Cardiac muscle cell (in vitro differentiated cells and primary cell): ENCODE results near the gene HJURP. TPM values are rescaled to one million over a fixed set of nuclear protein-coding genes. Genes with fewer than 3 reads are reported as not detected.

Source experiments
- DNase-seq, 2 donors: peaks; one replicate each; pipeline versions ENCODE4 v3.0.0 to v3.0.0-alpha.2; 2010 to 2017; ENCODE audit warnings: low read depth in 1 of 2, low spot score in 1 of 2
- H3K27ac ChIP-seq: fragments of 200-600 bp; sonication (generic); 2 replicates; pipeline ENCODE4 v1.5.1; 2016
- H3K27me3 ChIP-seq: fragments of 200-600 bp; sonication (generic); 2 replicates; pipeline ENCODE4 v1.6.0; 2016; ENCODE audit warnings: control low read depth
- H3K36me3 ChIP-seq: fragments of 200-600 bp; sonication (generic); 2 replicates; pipeline ENCODE4 v1.5.1; 2016; ENCODE audit warnings: control low read depth
- H3K4me1 ChIP-seq: fragments of 200-600 bp; sonication (generic); 2 replicates; pipeline ENCODE4 v1.8.1; 2017; ENCODE audit warnings: low read depth, mild to moderate bottlenecking, mixed run types
- H3K4me3 ChIP-seq: fragments of 200-600 bp; sonication (generic); 2 replicates; pipeline ENCODE4 v1.5.1; 2016; ENCODE audit warnings: mild to moderate bottlenecking
- H3K9me3 ChIP-seq: fragments of 200-600 bp; sonication (generic); 2 replicates; pipeline ENCODE4 v1.5.1; 2017; ENCODE audit warnings: low read depth, mild to moderate bottlenecking, control low read depth
- CTCF ChIP-seq: IDR thresholded peaks from 2 replicates; pipeline ENCODE4 v1.5.1; 2012; ENCODE audit warnings: low read depth, mild to moderate bottlenecking, low read length
- polyA plus RNA-seq: library from polyadenylated mRNA; unstranded; fragments of >200 nt; fragmentation: Nextera tagmentation; extraction: Ambion mirVana; gene quantifications from 2 replicates; pipeline ENCODE4 v1.2.1, GENCODE V29; 2016
- total RNA-seq: library from RNA; depleted of rRNA; stranded (reverse); fragments of >200 nt; gene quantifications from 2 replicates; pipeline ENCODE4 v1.2.3, GENCODE V29; 2016

The HJURP gene
- total and polyA plus RNA-seq, 2 experiments from 2014 or later: 8.0 to 53.3 TPM

- no peak for TF ChIP-seq CTCF
- Histone ChIP-seq H3K27ac (no peak overlapping the region), H3K36me3 (no peaks in the 10 kb centered on the region), H3K4me3 (no peak overlapping the region), H3K9me3 (no peaks in the 10 kb centered on the region), H3K4me1 (no peaks in the 10 kb centered on the region), H3K27me3 (no peaks in the 10 kb centered on the region)
- DNase-seq: no peak
Observed at GRCh38 chr2:233858331-233858730, 4.0 kb upstream of the HJURP start.

GRCh38 chr2:233857511-233858141, 3.3 kb upstream of the HJURP start:
- Histone ChIP-seq H3K27ac (no peak overlapping the region), H3K36me3 (no peaks in the 10 kb centered on the region), H3K4me3 (no peak overlapping the region), H3K4me1 (no peaks in the 10 kb centered on the region), H3K9me3 (no peaks in the 10 kb centered on the region), H3K27me3 (no peaks in the 10 kb centered on the region)
- DNase-seq: peak; percentile 38 to 41
- TF ChIP-seq CTCF: peak; percentile 67

GRCh38 chr2:233856184-233856583, 1.8 kb upstream of the HJURP start:
- Histone ChIP-seq H3K27me3 (no peaks in the 10 kb centered on the region), H3K27ac (no peak overlapping the region), H3K4me1 (no peaks in the 10 kb centered on the region), H3K4me3 (no peak overlapping the region), H3K9me3 (no peaks in the 10 kb centered on the region), H3K36me3 (no peaks in the 10 kb centered on the region)
- DNase-seq: no peak
- TF ChIP-seq CTCF: no peak

- no peak overlapping the region for H3K27ac ChIP-seq
- no peak for TF ChIP-seq CTCF
- H3K4me3 ChIP-seq: no peak overlapping the region
- H3K4me1 ChIP-seq: peaks cover 8% of the 10 kb centered on the region
- no peaks in the 10 kb centered on the region for H3K27me3 ChIP-seq
- no peaks in the 10 kb centered on the region for H3K36me3 ChIP-seq
- no peaks in the 10 kb centered on the region for H3K9me3 ChIP-seq
- no peak for DNase-seq
Observed at GRCh38 chr2:233855345-233855744, 1.0 kb upstream of the HJURP start.

GRCh38 chr2:233853883-233854240, 473 bp downstream of the HJURP start:
- Histone ChIP-seq H3K27me3 (no peaks in the 10 kb centered on the region), H3K9me3 (no peaks in the 10 kb centered on the region), H3K4me3 (peak overlapping the region; percentile 88), H3K27ac (peak overlapping the region; percentile 59), H3K4me1 (peaks cover 21% of the 10 kb centered on the region), H3K36me3 (no peaks in the 10 kb centered on the region)
- DNase-seq: no peak
- TF ChIP-seq CTCF: no peak
